GM19467 (cell line): ENCODE results near the gene CASS4.

Source experiments
- ATAC-seq: cut with Tn5 transposase; IDR thresholded peaks from one replicate; pipeline ENCODE4 v1.9.1; 2021; ENCODE audit warnings: mild to moderate bottlenecking, moderate library complexity; ENCODE audit not compliant: unreplicated experiment

The CASS4 gene

DNA sequence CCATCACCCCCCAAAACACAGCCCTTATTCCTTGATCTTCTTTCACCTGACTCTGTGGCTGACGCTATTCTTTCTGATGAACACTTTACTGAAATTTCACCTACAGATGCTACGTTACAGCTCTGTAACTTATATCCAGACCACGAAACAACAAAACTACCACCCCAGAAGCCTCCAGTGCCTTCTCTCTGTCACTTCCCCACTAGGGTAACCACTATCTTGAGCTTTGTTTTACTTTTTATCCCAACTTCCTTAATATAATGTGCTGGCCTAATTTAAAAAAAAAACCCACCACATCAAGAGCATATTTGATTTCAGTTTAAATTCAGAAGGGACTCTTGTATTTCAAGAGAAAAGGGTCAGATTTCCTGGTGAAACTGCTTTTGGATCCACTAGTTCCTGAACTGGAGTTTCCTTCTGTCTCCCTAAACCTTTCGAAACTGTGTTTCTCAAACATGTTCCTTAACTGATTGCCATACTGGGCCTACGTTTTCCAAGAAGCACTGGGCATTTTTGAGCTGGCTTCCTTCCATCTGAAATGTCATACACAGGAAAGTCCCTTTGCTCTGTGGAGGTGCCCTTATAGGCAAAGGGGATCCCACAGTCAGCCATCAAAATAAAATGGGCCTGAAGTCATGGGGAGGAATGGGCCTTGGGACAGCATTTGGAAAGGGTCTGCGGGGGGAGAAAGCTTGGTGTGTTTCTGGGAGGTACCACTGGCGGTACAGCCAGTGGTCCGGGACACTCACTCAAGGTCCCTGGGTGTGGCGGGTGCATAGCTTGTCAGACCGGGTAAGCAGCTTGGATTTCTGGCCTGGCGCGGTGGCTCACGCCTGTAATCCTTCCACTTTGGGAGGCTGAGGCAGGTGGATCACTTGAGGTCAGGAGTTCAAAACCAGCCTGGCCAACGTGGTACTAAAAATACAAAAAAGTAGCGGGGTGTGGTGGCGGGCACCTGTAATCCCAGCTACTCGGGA, 30.6 kb downstream of the CASS4 start:
- ATAC-seq = no peak

DNA sequence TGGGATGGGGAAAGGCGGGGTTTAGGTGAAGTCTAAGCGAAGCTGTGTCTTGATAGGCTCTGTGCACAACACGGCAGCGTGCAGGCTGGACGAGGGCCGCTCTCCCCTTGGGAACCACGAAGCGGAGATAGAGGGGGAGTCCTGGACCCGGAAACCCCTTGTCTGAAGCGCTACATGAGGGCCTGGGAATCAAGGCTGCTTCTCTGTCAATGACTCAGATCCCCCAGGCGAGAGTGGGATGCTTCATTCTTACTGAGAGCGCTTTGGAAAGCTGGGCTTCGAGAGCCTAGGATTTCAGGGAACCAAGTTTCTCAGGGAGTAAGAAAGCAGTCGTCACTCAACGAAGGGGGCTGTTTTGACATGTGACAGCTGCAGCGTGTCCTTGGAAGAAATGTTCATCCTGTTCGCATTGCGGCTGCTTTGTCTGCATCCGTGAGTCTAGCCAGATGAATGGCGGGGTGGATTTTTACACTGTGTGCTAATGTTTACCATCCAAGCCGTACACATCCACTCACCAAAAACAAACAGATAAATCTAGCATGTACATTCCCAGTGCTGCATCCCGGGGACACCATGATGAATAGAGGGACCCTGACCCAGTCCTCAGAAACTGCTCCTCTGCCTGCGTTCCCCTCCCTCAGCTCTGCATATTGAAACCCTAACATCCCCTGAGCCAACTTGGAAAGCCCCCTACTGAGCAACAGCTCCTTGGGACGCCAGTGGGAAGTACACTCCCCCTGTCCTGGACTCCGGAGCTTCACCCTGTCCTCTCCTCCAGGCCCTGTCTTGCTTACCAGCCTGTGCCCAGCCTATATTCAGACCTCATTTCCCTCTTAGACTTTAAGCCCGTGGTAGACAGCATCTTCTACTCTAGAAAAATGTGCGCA, 31.8 kb downstream of the CASS4 start:
- ATAC-seq = no peak

DNA sequence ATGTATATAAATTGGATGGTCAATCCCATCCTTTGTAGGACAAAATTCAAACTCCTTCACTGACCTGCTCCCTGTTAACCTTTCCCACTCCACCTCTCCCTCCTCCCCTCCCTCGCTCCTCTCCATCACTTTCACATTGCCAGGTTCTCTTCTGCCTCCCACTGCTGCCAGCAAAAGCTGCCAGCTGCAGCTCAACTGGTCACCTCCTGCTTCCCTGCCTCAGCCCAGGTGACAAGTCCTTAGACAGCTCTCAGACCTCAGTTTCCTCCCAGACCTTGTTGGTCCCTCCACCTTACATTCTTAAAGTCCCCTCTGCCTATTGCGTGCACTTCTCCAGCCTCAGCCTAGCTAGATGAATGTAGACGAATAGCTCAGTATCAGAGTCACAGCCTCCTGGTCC, 33.1 kb downstream of the CASS4 start:
- no peak for ATAC-seq

DNA sequence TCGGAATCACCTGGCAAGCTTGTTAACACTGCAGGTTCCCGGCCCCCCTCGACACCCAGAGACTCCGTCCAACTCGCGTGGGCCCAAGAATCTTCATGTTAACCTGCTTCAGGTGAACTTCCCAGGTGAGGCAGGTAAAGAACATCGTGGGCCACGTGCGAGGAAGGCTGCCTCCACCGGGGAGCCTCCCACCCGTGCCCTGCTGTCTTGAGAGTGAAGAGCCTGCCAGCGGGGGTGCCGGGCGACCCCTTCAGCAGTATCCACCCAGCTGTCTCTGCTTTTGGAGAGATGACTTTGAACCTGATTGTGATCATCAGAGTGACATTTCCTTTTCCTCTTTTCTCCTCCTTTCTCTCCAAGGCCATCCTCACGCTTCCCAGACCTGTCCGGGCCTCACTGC, 33.5 kb downstream of the CASS4 start:
- ATAC-seq = no peak

- ATAC-seq = no peak
Observed at GRCh38 chr20:56447227-56447626, 35.2 kb downstream of the CASS4 start.

DNA sequence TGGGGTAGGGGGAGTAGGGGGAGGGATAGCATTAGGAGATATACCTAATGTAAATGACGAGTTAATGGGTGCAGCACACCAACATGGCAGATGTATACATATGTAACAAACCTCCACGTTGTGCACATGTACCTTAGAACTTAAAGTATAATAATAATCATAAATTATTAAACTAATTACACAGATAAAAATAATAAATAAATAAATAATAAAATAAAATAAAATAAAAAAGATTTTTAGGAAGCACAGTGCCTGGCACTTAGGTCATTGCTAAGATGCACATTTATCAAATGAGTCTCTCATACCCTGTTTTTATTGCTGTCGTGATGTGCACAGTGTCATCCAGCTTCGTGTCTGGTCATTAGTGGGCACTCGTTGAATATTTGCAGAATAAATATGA, 37.4 kb downstream of the CASS4 start:
- no peak for ATAC-seq

DNA sequence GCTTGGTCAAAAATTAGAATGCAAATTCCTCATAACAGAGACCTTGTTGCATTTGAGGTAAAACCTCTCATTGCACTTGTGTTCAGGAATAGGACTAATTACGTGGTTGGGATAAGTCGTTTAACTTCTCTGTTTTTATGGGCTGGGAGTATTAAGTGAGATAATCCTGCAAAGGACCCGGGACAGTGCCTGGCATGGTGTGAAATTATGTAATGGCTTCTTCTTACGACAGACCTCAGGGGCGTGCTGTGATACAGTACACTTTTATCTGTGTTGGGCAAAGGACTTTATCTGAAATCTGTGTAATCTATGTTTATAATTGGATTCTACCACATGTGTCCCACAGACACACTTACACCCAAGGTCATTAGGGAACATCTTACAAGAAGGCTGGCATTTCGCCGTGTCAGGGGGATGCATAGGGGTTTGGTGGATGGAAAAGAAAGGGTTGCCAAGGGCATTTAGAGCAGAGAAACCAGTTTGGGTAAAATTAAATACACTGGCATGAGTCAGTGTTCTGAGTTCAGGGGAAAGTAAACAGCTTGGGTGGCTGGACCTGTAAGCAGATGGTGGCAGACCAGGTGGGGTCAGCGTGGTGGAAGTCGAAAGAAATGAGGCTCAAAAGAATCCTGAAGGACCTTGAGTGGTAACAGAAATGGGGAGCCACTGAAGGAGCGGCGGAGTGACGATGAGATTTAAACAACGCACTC, 39.2 kb downstream of the CASS4 start:
- no peak for ATAC-seq

DNA sequence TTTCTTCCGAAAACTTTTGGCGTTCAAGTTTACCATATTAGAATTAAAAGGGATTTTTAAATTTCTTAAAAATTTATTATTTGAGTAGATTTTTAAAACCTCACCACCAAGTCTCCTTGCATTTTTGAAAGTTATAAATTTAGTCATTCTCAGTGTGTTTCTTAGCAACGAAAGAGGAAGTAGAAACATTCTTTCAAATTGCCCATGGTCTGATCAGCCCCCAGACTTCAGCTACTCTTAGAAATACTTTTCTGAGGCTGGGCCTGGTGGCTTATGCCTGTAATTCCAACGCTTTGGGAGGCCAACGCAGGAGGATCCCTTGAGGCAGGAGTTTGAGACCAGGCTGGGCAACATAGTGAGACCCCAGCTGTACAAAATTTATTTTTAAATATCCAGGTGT, 41.3 kb downstream of the CASS4 start:
- no peak for ATAC-seq

DNA sequence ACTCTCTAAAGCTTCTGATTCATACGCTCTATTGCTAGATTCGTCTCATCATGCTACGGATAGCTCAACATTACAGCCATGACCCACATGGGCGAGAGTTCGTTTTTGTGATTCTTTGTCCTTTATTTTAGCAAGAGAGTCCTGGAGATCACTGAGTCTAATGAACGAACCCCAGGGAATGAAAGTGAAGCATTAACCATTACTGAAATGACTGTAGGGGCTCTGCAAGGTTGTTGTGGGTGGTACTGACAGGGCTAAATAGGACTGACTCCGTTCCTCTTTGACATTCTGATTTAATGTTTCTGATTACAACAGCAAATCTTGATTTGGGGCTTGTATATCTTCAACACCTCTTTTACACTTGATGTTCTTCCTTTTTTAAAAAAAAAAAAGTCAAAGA, 42.7 kb downstream of the CASS4 start:
- ATAC-seq = no peak

DNA sequence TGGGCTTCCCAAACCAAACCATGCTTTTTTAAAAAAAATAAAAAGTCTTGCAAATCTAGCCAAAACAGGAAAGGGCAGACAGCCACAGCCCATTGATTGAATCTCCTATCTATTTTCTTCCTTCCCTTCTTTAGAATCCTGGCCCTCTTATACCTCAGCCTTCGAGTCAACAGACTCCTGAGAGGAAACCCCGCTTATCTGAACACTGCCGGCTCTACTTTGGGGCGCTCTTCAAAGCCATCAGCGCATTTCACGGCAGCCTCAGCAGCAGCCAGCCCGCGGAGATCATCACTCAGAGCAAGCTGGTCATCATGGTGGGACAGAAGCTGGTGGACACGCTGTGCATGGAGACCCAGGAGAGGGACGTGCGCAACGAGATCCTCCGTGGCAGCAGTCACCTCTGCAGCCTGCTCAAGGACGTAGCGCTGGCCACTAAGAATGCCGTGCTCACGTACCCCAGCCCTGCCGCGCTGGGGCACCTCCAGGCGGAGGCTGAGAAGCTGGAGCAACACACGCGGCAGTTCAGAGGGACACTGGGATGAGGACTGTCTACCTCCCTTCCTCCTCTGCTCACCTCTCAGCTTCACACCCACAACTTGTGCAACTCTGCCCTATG, 46.3 kb downstream of the CASS4 start:
- ATAC-seq = no peak

GRCh38 chr20:56460459-56460858, 48.4 kb downstream of the CASS4 start:
- ATAC-seq = no peak

DNA sequence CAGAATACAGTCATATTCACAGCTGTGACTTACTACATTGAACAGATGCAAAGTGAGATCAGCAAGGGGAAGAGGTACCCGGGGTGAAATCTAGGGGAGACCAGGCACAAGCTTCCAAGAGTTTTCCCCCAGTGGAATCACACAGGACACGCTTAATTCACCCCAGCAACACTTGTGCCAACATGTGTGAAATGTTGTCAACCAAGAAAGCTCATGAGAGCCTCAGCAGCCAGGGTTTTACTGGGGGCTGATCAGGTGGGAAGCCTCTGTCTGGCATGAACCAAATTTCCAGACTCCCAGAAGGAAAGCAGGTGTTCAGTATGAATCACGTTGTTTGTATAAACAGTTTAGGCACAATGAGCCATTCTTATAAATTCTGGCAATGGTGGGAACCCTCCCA, 49.5 kb downstream of the CASS4 start:
- no peak for ATAC-seq

GRCh38 chr20:56463428-56463827, 51.4 kb downstream of the CASS4 start:
- ATAC-seq = no peak

- no peak for ATAC-seq
Observed at GRCh38 chr20:56465997-56466396, 53.9 kb downstream of the CASS4 start.

DNA sequence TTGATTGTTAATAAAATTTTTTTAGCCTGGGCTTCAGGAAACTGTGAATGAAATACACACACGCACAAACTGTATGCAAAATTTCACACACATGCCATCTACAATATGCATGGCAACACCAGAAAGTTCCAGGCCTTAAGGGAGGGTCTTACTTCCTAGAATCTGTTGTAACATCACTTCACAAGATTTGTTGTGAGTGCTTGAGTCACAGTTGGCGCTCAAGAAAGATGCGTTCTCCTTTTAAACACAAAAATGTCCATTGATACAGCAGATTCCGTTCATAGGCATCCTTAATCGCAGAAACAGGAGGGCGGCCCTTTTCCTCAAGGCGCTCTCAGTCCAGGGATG, 55.9 kb downstream of the CASS4 start:
- no peak for ATAC-seq

DNA sequence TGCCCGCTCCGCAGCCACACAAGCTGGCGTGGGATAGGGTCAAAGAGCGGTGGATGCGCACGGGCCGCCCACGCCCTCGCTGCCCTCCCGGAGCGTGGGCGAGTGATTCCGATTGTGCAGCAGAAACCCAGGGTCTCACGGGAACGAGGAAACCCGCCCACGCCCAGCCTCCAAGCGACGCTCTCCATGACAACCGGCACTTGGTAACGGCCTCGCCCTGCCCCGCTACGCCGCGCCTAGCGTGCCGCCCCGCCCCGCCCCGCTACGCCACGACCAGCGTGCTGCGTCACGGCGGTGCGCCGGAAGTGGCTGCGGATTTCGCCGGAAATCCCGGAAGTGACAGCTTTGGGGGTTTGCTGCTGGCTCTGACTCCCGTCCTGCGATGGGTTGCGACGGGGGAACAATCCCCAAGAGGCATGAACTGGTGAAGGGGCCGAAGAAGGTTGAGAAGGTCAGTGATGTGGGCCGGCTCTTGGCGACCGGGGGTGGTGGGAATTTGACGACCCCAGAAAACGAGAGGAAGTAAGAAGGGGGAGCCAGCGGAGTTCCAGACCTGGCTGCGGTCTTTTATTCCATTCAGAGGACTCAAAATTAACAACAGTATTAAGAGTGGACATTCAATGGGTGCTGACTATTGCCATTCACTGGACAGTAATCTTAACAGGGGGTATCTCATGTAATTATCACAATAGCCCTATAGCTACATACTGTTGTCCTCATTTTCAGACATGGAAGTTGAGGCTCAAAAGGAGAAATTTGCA, 56.4 kb downstream of the CASS4 start, which contains the start of gene RTF2:
RTF2 (plus strand) TSS at position 312 of the 761 bp plus-strand sequence; CDS start at position 383, 71 bp downstream.
- peak; percentile 98 for ATAC-seq

GRCh38 chr20:56469077-56469449, 57.0 kb downstream of the CASS4 start:
- no peak for ATAC-seq

DNA sequence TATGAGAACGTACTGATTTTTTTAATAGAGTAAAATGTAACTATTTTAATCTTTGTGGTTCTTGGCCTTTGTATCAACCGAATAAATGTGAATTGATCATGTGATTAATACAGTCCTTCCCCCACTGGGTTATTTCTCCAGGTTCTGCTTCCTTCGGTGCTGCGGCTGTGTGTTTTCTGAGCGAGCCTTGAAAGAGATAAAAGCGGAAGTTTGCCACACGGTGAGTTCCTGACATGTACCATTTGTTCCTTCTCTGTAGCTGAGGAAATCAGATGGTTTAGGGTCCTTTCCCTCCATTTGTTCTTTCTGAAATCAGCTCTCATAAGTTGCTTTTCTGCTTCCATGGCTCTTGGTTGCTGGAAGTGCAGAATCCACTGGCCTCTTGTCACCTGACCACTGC, 71.9 kb downstream of the CASS4 start:
- ATAC-seq = no peak

- no peak for ATAC-seq
Observed at GRCh38 chr20:56487216-56487615, 75.2 kb downstream of the CASS4 start.

DNA sequence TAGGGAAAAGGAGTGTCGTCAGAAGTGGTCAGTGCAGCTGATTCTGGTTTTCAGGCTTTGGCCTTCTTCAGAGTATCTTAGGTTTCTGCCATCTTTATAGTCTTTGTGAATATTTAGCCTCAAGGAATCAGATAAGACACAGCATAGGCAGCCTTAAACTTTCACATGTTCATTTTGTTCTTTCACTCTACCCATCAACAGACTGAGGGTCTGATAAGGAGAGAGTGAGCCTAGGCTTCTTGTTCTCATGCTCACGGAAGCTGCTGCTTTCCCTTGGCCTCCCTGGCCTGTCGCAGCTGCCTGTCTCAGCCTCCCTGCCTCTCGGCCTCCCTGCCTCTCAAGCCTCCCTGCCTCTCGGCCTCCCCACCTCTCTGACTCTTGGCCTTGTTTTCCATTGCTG, 76.5 kb downstream of the CASS4 start:
- no peak for ATAC-seq
